ENCODE data around the gene HSP90AB1. TPM values are rescaled to one million over a fixed set of nuclear protein-coding genes. Genes with fewer than 3 reads are reported as not detected.
"Not testable (repeated sequence)": the region's sequence is repeated elsewhere in the genome, so short reads cannot be mapped to it uniquely, and the experiment has no call there.

The HSP90AB1 gene
- total and polyA plus RNA-seq, 2 donors = 220 to 600 TPM

DNA sequence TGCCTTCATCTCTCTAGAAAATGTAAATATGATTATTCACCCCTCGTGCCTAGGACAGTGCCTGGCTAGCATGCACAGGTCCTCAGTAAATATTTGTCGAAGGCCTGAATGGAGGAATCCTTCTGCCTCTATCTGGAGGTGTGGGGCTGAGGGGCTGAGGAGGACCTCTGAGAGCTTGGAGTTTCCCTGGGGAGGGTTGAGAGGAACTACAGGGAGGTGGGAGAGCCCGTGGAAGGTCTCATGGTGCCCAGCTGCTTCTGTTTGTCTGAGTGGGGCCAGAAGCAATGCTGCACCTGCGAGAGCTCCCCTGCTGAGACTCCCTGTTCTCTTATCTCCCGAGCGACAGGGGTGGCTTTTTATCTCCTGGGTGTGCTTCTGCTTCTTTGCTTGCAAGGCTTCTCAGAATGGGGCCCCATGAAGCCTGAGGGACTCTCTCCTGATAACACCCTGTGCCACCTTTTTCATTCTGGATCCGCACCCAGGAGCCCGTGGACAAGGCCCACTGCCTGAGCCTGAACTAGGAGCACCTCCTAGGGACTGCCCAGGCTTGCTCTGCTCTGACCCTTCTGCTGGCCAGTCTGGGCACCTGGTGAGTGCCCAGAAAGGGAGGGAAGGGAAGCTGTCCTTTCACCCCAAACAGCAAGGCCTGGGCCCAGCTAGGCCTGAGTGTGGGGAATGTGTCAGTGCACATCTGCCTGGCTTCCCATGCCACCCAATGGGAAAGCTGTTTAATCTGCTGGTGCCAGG lies 21.1 kb upstream of the HSP90AB1 start:
- DNase-seq (ENCODE audit: extremely low spot score) = no peak
- Histone ChIP-seq H3K27ac (ENCODE audit: low read depth) (no peak overlapping the region), H3K36me3 (ENCODE audit: insufficient read depth) (no peaks in the 10 kb centered on the region), H3K4me3 (ENCODE audit: low read depth, low read length) (no peak overlapping the region), H3K4me1 (ENCODE audit: insufficient read depth) (no peaks in the 10 kb centered on the region)
- WGBS = 87% methylated on average over 8 of the region's 8 CpGs

DNA sequence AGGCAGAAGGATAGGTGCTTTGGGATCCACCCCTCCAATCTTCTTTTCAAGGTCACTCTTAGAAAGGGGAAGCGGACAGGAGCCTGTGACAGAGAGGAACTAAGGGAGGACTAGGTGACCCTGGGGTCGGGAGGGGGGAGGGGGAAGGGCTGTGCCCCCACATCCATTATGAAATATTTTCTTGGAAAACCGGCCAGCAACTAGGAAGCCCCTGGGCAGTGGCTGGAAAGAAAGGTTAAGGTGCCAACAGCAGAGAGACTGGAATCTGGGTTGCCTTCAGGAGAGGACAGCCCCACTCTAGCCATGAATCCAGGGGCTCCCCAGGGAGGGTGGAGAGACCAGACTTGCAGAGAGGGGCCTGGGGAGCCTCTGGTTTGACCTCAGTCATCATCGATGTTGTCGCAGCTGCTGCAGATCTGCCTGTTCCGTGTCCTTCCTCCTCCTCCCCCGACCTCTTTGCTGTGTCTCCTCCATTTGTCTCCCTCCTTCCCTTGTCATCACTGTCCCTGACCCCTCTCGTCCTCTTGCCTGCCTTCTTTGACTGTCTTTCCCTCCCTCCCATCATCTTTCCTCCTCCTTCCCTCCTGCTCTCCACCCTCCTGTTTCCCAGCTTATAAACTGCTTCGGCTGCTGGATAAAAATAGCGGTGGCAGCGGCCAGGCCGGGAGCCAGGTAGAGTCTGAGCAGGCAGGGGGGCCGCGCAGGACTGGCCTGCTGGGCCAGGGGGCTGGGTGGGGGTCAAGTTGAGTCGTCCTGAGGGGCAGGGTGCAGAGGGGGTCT lies 20.3 kb upstream of the HSP90AB1 start:
- Histone ChIP-seq H3K4me1 (ENCODE audit: insufficient read depth) (no peaks in the 10 kb centered on the region), H3K27ac (ENCODE audit: low read depth) (no peak overlapping the region), H3K4me3 (ENCODE audit: low read depth, low read length) (no peak overlapping the region), H3K36me3 (ENCODE audit: insufficient read depth) (no peaks in the 10 kb centered on the region)
- DNase-seq (ENCODE audit: extremely low spot score) = no peak
- WGBS = 42% methylated on average over 15 of the region's 15 CpGs

DNA sequence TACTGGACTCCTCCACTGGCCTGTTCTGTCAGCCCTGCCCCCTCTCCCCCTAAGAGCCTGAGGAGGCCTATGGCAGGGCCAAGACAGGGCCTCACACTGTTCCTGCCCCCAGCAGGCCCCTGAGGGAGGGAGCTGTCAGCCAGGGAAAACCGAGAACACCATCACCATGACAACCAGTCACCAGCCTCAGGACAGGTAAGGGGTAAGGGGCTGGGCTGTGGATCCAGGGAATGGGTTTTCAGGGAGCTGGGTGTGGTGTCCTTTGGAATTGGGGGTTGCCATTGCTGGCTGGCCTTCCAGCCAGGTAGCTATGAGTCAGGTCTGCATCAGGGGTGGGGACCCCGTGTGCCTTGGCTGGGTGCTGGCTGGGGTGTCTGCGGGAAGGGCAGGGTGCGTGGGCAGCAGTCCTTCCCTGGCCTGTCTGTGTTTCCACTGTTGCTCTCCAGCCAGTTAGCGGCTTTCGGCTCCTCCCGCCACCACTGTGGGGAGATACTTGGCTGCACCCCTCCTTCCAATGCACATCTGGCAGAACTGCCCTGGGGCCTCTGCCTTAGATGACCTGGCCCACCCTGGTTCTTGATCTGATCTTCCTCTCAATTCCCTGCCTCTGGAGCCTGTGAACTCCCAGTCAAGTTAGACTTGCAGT lies 19.6 kb upstream of the HSP90AB1 start:
- H3K4me3 ChIP-seq (ENCODE audit: low read depth, low read length) = no peak overlapping the region
- no peaks in the 10 kb centered on the region for H3K36me3 ChIP-seq (ENCODE audit: insufficient read depth)
- WGBS = 51% methylated on average over 7 of the region's 7 CpGs
- DNase-seq (ENCODE audit: extremely low spot score) = no peak
- no peaks in the 10 kb centered on the region for H3K4me1 ChIP-seq (ENCODE audit: insufficient read depth)
- H3K27ac ChIP-seq (ENCODE audit: low read depth) = no peak overlapping the region

DNA sequence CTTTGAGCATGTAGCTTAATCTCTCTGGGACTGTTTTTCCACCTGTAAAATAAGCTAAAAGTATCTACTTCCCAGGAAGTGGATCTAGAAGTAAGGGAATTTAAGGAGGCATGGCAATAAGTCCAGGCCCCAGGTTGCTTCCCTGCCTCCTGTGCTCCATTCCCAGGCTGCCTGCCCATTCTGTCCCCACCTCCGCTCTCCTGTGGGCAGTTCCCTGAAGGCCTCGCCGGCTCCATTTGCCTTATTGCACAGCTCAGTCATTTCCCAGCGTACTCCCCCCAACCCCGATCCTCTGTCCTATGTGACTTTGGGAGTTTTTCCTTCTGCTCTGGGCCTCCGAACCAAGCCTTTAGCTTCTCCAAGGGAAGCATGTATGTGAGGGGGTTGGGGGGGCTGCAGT lies 18.9 kb upstream of the HSP90AB1 start:
- Histone ChIP-seq H3K4me1 (ENCODE audit: insufficient read depth) (no peaks in the 10 kb centered on the region), H3K36me3 (ENCODE audit: insufficient read depth) (no peaks in the 10 kb centered on the region), H3K4me3 (ENCODE audit: low read depth, low read length) (no peak overlapping the region), H3K27ac (ENCODE audit: low read depth) (no peak overlapping the region)
- 75% methylated on average over 6 of the region's 6 CpGs for WGBS
- no peak for DNase-seq (ENCODE audit: extremely low spot score)

DNA sequence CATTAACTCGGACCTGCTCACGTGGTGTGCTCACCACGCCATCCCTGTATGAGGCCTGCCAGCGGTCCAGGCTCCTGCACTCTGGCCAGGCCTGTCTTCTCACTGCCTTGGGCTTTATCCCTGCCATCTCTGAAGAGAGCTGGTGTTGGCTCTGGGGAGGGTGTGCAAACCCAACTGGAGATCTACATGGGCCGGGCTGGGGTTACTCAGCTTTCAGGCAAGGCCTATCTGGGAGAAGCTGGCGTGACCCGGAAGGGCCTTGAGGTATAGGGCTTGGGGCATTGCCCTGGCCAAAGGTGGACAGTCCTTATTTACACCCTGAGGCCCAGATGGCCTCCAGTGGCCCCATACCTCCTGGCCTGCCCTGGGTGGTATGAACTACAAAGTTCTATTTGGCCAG lies 18.5 kb upstream of the HSP90AB1 start:
- H3K36me3 ChIP-seq (ENCODE audit: insufficient read depth) = no peaks in the 10 kb centered on the region
- DNase-seq (ENCODE audit: extremely low spot score) = no peak
- no peak overlapping the region for H3K27ac ChIP-seq (ENCODE audit: low read depth)
- H3K4me1 ChIP-seq (ENCODE audit: insufficient read depth) = no peaks in the 10 kb centered on the region
- no peak overlapping the region for H3K4me3 ChIP-seq (ENCODE audit: low read depth, low read length)
- 85% methylated on average over 7 of the region's 7 CpGs for WGBS

DNA sequence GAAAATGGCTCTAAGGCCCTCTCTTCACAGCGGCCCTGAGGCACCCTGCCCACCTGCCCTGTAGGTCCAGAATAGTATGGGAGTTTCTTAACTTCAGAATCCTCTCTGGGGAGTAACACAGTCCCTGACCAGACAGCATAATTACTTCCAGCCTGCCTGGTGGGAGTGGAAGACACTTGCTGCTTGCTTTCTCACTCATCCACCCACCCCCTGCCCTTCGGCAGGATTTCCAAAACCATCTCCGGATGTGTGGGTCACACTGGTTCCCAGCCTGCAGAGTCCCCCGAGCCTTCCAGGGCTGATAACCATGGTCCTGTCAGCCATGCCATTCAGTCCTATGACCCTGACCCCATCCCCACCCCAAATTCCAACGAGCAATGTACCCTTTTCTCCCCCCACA lies 18.1 kb upstream of the HSP90AB1 start:
- DNase-seq (ENCODE audit: extremely low spot score) = no peak
- no peak overlapping the region for H3K27ac ChIP-seq (ENCODE audit: low read depth)
- WGBS = 74% methylated on average over 5 of the region's 5 CpGs
- H3K4me1 ChIP-seq (ENCODE audit: insufficient read depth) = no peaks in the 10 kb centered on the region
- H3K4me3 ChIP-seq (ENCODE audit: low read depth, low read length) = no peak overlapping the region
- H3K36me3 ChIP-seq (ENCODE audit: insufficient read depth) = no peaks in the 10 kb centered on the region

DNA sequence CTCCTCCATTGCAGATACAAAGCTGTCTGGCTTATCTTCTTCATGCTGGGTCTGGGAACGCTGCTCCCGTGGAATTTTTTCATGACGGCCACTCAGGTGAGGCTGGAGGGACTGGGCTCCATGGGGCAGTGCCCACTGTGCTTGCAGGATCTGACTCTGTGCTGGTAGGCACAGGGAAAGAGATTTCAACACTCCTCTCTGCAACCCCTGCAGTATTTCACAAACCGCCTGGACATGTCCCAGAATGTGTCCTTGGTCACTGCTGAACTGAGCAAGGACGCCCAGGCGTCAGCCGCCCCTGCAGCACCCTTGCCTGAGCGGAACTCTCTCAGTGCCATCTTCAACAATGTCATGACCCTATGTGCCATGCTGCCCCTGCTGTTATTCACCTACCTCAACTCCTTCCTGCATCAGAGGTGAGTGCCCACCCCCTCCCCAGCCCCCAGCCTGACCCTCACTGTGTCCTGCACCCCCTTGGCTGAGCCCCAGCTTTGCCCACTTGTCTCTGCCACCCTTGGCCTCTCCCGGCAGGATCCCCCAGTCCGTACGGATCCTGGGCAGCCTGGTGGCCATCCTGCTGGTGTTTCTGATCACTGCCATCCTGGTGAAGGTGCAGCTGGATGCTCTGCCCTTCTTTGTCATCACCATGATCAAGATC lies 17.4 kb upstream of the HSP90AB1 start:
- no peak overlapping the region for H3K4me3 ChIP-seq (ENCODE audit: low read depth, low read length)
- WGBS = 90% methylated on average over 11 of the region's 11 CpGs
- DNase-seq (ENCODE audit: extremely low spot score) = no peak
- H3K4me1 ChIP-seq (ENCODE audit: insufficient read depth) = no peaks in the 10 kb centered on the region
- H3K27ac ChIP-seq (ENCODE audit: low read depth) = no peak overlapping the region
- H3K36me3 ChIP-seq (ENCODE audit: insufficient read depth) = no peaks in the 10 kb centered on the region

DNA sequence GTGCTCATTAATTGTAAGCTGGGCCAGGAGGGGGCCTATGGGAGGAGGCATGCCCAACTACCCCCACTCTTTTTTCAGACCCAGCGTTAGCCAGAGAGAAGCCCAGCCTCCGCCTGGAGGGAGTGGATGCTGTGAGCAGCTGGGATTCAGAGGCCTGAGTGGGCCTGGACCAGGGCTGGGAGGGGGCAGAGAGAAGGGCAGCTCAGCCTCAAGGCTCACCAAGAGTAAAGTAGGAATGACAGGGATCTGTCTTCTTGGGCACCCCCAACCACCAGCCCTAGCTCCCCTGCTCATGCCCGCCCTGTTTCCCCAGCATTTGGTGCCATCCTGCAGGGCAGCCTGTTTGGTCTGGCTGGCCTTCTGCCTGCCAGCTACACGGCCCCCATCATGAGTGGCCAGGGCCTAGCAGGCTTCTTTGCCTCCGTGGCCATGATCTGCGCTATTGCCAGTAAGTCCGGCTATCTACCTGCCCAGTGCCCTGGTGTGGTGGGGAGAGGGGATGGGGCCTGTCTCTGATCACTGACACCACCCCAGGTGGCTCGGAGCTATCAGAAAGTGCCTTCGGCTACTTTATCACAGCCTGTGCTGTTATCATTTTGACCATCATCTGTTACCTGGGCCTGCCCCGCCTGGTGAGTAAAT lies 16.7 kb upstream of the HSP90AB1 start:
- WGBS = 92% methylated on average over 10 of the region's 10 CpGs
- no peak overlapping the region for H3K4me3 ChIP-seq (ENCODE audit: low read depth, low read length)

DNA sequence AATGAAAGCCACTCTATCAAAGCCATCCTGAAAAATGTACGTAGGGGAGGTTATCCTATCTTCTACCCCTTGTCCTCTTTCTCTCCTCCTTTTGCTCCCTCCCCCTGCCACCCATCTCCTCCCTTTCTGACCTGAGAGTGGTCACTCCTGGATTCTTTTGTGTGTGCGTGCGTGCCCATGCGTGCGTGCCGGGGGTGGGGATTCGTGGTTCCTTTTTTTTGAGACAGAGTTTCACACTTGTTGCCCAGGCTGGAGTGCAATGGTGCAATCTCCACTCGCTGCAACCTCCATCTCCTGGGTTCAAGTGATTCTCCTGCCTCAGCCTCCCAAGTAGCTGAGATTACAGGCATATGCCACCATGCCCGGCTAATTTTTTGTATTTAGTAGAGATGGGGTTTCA lies 15.5 kb upstream of the HSP90AB1 start:
- H3K27ac ChIP-seq (ENCODE audit: low read depth); H3K4me3 ChIP-seq (ENCODE audit: low read depth, low read length); H3K4me1 ChIP-seq (ENCODE audit: insufficient read depth); H3K36me3 ChIP-seq (ENCODE audit: insufficient read depth); DNase-seq (ENCODE audit: extremely low spot score): not testable (repeated sequence)
- WGBS = 83% methylated on average over 9 of the region's 9 CpGs

More for the DNA sequence above, 16.7 kb upstream of the HSP90AB1 start:
- Histone ChIP-seq H3K27ac (ENCODE audit: low read depth) (no peak overlapping the region), H3K36me3 (ENCODE audit: insufficient read depth) (no peaks in the 10 kb centered on the region), H3K4me1 (ENCODE audit: insufficient read depth) (no peaks in the 10 kb centered on the region)
- no peak for DNase-seq (ENCODE audit: extremely low spot score)

DNA sequence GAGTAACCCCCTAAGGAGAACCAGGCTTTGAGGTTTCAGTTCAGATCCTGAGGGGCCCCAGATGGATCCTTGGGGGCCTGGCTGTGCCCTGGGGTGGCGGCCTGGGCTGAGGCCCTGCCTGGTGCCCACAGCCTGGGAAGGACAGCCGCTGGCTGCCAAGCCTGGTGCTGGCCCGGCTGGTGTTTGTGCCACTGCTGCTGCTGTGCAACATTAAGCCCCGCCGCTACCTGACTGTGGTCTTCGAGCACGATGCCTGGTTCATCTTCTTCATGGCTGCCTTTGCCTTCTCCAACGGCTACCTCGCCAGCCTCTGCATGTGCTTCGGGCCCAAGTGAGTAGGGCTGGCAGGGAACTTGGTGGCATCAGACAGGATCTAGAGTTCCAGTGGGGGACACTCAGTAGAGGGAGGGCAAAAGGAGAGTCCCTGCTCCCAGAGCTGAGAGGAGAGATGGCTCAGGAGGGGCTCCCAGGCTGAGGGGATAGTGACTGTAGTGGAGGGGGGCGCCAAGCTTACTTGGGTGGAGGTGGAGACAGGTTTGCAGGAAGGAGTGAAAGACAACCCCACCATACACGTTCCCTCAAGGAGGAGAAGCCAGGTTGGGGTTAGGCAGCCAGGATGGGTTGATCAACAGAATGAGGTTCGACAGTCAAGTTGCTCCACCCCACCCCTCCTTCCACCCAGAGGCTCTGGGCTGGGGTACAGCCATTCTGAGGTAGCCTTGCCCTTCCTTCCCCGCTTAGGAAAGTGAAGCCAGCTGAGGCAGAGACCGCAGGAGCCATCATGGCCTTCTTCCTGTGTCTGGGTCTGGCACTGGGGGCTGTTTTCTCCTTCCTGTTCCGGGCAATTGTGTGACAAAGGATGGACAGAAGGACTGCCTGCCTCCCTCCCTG lies 14.0 kb upstream of the HSP90AB1 start:
- H3K36me3 ChIP-seq (ENCODE audit: insufficient read depth) = no peaks in the 10 kb centered on the region
- DNase-seq (ENCODE audit: extremely low spot score) = no peak
- no peak overlapping the region for H3K4me3 ChIP-seq (ENCODE audit: low read depth, low read length)
- WGBS = 83% methylated on average over 16 of the region's 16 CpGs
- no peaks in the 10 kb centered on the region for H3K4me1 ChIP-seq (ENCODE audit: insufficient read depth)
- H3K27ac ChIP-seq (ENCODE audit: low read depth) = no peak overlapping the region

DNA sequence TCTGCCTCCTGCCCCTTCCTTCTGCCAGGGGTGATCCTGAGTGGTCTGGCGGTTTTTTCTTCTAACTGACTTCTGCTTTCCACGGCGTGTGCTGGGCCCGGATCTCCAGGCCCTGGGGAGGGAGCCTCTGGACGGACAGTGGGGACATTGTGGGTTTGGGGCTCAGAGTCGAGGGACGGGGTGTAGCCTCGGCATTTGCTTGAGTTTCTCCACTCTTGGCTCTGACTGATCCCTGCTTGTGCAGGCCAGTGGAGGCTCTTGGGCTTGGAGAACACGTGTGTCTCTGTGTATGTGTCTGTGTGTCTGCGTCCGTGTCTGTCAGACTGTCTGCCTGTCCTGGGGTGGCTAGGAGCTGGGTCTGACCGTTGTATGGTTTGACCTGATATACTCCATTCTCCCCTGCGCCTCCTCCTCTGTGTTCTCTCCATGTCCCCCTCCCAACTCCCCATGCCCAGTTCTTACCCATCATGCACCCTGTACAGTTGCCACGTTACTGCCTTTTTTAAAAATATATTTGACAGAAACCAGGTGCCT lies 13.3 kb upstream of the HSP90AB1 start:
- no peak overlapping the region for H3K4me3 ChIP-seq (ENCODE audit: low read depth, low read length)
- 43% methylated on average over 14 of the region's 14 CpGs for WGBS
- no peak overlapping the region for H3K27ac ChIP-seq (ENCODE audit: low read depth)
- H3K36me3 ChIP-seq (ENCODE audit: insufficient read depth) = no peaks in the 10 kb centered on the region
- H3K4me1 ChIP-seq (ENCODE audit: insufficient read depth) = no peaks in the 10 kb centered on the region
- no peak for DNase-seq (ENCODE audit: extremely low spot score)
